ENCODE results near the gene LIN54. TPM values are rescaled to one million over a fixed set of nuclear protein-coding genes. Genes with fewer than 3 reads are reported as not detected.

The LIN54 gene
- total RNA-seq, 1 donor from 2014 or later: 14.7 TPM

- Histone ChIP-seq H3K4me1 (peaks cover 5% of the 10 kb centered on the region), H3K27ac (no peak overlapping the region), H3K9me3 (no peaks in the 10 kb centered on the region), H3K4me3 (no peak overlapping the region), H3K27me3 (ENCODE audit: low read depth) (no peaks in the 10 kb centered on the region), H3K36me3 (no peaks in the 10 kb centered on the region)
- intact Hi-C loops (cut with DNase I): no loop called here
- no peak for TF ChIP-seq CTCF (IDR thresholded peaks at IDR 0.05)
- no peak for DNase-seq
- no peak for ATAC-seq
Measured at GRCh38 chr4:82951196-82951595, 59.4 kb downstream of the LIN54 start.

GRCh38 chr4:82948647-82949204 is 61.9 kb downstream of the LIN54 start:
- no peaks in the 10 kb centered on the region for H3K27me3 ChIP-seq (ENCODE audit: low read depth)
- no peak for TF ChIP-seq CTCF (IDR thresholded peaks at IDR 0.05)
- intact Hi-C loops (cut with DNase I): no loop called here
- no peaks in the 10 kb centered on the region for H3K9me3 ChIP-seq
- H3K4me1 ChIP-seq: peaks cover 5% of the 10 kb centered on the region
- H3K4me3 ChIP-seq: no peak overlapping the region
- DNase-seq (no peak), ATAC-seq (no peak)
- H3K27ac ChIP-seq: no peak overlapping the region
- no peaks in the 10 kb centered on the region for H3K36me3 ChIP-seq

- Histone ChIP-seq H3K27me3 (ENCODE audit: low read depth) (no peaks in the 10 kb centered on the region), H3K4me3 (no peak overlapping the region), H3K4me1 (peaks cover 5% of the 10 kb centered on the region), H3K9me3 (no peaks in the 10 kb centered on the region), H3K27ac (no peak overlapping the region), H3K36me3 (peaks cover 7% of the 10 kb centered on the region)
- ATAC-seq (no peak), DNase-seq (no peak)
- TF ChIP-seq CTCF (IDR thresholded peaks at IDR 0.05): no peak
- intact Hi-C loops (cut with DNase I): no loop called here
Measured at GRCh38 chr4:82947498-82947897, 63.1 kb downstream of the LIN54 start.

GRCh38 chr4:82939414-82939813 is 71.2 kb downstream of the LIN54 start:
- no peak overlapping the region for H3K4me3 ChIP-seq
- TF ChIP-seq CTCF (IDR thresholded peaks at IDR 0.05): no peak
- intact Hi-C loops (cut with DNase I): no loop called here
- H3K36me3 ChIP-seq: peaks cover 69% of the 10 kb centered on the region
- H3K9me3 ChIP-seq: no peaks in the 10 kb centered on the region
- no peaks in the 10 kb centered on the region for H3K27me3 ChIP-seq (ENCODE audit: low read depth)
- ATAC-seq (no peak), DNase-seq (no peak)
- H3K27ac ChIP-seq: no peak overlapping the region
- H3K4me1 ChIP-seq: no peaks in the 10 kb centered on the region

GRCh38 chr4:82934441-82934840 is 76.2 kb downstream of the LIN54 start:
- intact Hi-C loops (cut with DNase I): no loop called here
- no peaks in the 10 kb centered on the region for H3K27me3 ChIP-seq (ENCODE audit: low read depth)
- ATAC-seq: no peak
- H3K36me3 ChIP-seq: peaks cover 70% of the 10 kb centered on the region
- H3K27ac ChIP-seq: no peak overlapping the region
- DNase-seq: no peak
- H3K4me1 ChIP-seq: no peaks in the 10 kb centered on the region
- no peak for TF ChIP-seq CTCF (IDR thresholded peaks at IDR 0.05)
- H3K4me3 ChIP-seq: no peak overlapping the region
- H3K9me3 ChIP-seq: no peaks in the 10 kb centered on the region

All from lower lobe of right lung (tissue), 2 donors.